Tibial nerve (tissue), 3 donors: ENCODE measurements around the gene NPHP4.

Experiments used
- POLR2A ChIP-seq, 2 donors: fragments of 450-650 bp; IDR thresholded peaks; one replicate each; pipeline ENCODE4 v1.6.1; 2017; ENCODE audit warnings: antibody characterized with exemption in 2 of 2, mild to moderate bottlenecking in 2 of 2, moderate library complexity in 2 of 2
- TF ChIP-seq, protein P1 (sequence below), 5 experiments: fragments of 200-600 bp in 3 of 5; fragments of 450-650 bp in 2 of 5; sonication (generic) in 3 of 5; IDR thresholded peaks; one replicate each; pipeline ENCODE4 v1.5.1; 2016 to 2019; ENCODE audit warnings: antibody characterized with exemption in 5 of 5, mild to moderate bottlenecking in 3 of 5, moderate library complexity in 2 of 5

DNA sequence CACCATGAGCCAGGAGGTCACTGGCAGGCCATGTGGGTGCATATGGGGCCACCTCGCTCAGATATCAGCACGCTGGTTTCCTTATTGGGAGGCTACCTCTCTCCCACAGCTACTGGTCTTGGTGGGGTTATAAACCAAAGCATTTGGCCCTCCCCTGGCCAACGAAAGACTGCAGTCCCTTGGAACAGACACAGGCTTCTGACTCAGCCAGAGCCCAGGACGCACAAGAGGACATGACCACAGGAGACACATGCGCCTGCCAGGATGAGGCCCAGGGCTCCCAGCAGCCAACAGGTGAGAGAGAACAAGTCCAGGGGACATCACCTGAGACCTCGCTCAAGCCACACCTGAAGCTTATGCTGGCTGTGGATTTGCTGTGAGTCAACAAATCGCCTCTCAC, 13.8 kb downstream of the NPHP4 start:
- TF ChIP-seq, protein P1, sequence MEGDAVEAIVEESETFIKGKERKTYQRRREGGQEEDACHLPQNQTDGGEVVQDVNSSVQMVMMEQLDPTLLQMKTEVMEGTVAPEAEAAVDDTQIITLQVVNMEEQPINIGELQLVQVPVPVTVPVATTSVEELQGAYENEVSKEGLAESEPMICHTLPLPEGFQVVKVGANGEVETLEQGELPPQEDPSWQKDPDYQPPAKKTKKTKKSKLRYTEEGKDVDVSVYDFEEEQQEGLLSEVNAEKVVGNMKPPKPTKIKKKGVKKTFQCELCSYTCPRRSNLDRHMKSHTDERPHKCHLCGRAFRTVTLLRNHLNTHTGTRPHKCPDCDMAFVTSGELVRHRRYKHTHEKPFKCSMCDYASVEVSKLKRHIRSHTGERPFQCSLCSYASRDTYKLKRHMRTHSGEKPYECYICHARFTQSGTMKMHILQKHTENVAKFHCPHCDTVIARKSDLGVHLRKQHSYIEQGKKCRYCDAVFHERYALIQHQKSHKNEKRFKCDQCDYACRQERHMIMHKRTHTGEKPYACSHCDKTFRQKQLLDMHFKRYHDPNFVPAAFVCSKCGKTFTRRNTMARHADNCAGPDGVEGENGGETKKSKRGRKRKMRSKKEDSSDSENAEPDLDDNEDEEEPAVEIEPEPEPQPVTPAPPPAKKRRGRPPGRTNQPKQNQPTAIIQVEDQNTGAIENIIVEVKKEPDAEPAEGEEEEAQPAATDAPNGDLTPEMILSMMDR (IDR thresholded peaks at IDR 0.05), result no peak
- no peak for TF ChIP-seq POLR2A (IDR thresholded peaks at IDR 0.05)
